ENCODE measurements around the gene AGO3. TPM values are rescaled to one million over a fixed set of nuclear protein-coding genes. Genes with fewer than 3 reads are reported as not detected.

Gene AGO3
- total RNA-seq, 1 experiment from 2014 or later, result 23.0 TPM

DNA sequence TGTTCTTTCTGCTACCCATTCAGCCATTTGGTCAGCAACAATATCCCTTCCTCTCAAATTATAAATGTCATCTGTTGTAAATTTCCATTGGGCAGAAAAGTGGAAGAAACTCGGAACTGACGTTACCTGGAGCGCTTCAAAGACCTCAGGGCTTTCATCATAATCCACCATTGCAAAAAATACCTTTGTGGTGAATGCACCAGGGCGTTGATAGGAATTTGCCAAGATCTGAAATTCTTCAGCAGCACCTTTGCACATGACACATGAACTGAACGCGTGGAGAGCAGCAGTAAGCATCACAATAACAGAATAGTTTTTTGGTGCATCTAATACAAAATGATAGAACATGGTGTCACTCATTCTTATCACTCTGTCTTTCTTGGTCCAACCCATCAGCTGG, 149.9 kb downstream of the AGO3 start:
- DNase-seq (ENCODE audit: low read depth), result no peak

DNA sequence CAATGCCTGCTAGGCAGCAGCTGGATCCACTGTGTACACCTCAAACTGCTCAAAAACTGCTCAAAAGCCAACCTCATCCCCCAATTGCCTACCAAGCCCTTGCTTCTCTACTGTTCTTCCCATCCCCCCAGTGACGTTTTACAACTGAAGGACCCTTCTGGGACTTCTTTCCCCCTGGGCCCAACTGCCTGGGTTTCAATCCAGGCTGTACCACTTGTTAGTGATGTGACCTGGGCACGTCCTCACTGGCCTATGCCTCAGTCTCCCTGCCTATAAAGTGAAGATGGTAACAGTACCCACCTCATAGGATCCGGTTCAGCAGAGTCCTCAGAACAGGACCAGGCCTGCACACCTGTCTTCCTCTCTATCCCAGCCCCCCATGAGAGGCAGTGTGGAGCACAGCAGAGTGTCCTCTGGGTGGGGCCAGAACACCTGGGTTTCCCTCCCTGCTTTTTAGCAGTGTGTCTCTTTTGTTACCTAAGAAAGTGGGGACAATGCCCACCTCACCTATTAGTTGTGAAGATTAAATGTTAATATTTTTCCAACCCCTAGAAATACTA, 151.1 kb downstream of the AGO3 start:
- no peak for DNase-seq (ENCODE audit: low read depth)

DNA sequence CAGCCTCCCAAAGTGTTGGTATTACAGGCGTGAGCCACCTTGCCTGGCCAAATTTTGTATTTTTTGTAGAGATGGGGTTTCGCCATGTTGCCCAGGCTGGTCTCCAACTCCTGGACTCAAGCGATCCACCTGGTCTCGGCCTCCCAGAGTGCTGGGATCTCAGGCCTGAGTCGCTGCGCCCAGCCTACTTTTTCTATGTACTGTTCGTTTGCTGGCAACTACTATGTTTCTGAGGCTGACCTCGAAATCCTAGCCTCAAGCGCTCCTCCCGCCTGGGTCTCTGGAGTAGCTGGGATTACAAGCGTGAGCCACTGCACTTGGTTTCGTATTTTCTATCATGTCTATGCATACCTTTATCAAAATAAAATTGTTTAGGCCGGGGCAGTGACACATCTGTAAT, 152.3 kb downstream of the AGO3 start:
- no peak for DNase-seq (ENCODE audit: low read depth)

DNA sequence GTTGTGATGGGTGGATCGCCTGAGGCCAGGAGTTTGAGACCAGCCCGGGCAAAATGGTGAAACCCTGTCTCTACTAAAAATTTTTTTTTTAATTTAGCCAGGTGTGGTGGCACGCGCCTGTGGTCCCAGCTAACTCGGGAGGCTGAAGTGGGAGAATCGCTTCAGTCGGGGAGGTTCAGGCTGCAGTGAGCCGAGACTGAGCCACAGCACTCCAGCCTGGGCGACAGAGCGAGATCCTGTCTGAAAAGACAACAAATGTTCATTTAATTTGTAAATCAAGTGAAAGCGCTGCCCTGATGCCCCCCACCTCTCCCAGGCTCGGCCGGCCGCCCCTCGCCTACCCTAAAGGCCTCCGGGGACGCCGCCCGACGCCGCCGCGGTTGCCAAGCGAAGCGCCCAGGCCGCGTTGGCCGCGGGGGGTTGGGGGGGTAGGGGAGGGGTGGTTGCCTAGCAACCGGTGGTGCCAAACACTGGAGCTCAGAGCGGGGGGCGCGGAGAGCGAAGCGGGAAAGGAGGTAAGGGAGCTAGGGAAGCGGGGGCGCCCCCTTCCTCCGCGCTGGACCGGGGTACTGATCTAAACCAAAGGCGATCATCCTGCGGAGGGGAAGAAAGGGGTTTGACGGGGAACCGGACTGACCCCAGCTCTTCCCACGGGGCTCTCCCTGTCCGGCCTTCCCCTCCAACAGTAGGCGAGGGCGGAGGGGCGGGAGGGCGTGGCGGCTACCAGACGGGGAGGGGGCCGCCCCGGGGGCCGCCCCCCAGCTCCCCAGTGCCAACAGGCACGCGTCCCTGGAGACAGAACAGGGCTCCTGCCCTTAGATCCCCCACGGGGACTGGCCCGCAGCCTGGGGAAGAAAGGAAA, 153.0 kb downstream of the AGO3 start, which contains the start of gene TEKT2:
TSS of gene TEKT2 (plus strand) at position 460 of the 862 bp plus-strand sequence. CDS start 828 bp downstream, outside the sequence.
- DNase-seq (ENCODE audit: low read depth), result no peak

DNA sequence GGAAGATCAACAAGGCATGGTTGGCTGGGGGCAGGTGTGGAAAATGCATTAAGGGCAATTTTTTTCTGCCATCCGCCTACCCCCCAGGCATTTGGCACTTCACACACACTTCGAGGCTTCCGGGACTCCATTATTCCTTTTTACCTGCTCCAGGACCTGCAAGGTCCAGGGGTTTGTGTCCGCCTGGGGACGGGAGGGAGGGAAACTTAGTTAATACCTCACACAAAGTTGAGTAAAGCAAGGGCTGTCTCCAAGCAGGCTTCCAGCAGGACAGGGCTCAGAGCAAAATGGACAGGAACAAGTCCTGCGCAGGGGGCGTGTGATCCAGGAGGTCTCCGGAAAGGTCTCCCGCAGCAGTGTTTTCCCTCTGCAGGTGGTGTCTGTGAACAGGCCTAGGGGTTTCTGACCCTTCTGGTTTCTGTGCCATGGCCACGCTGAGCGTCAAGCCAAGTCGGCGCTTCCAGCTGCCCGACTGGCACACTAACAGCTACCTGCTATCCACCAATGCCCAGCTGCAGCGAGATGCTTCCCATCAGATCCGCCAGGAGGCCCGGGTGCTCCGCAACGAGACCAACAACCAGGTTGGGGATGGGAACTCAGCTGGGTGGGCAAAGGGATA, 153.7 kb downstream of the AGO3 start:
- DNase-seq (ENCODE audit: low read depth), result no peak

DNA sequence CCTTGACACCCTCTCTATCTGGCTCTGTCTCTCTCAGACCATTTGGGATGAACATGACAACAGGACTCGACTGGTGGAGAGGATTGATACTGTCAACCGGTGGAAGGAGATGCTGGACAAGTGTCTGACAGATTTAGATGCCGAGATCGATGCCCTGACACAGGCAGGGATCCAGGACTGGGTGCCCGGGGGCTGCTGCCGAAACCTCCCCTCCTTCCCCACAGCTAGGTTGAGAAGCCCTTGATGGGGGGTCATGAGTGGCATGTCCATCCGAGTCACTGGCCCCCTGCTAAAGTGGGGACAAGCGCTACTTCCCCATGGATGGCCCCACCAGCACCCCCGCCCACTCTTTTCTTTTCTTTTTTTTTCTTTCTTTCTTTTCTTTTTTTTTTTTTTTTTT, 154.2 kb downstream of the AGO3 start:
- no peak for DNase-seq (ENCODE audit: low read depth)

DNA sequence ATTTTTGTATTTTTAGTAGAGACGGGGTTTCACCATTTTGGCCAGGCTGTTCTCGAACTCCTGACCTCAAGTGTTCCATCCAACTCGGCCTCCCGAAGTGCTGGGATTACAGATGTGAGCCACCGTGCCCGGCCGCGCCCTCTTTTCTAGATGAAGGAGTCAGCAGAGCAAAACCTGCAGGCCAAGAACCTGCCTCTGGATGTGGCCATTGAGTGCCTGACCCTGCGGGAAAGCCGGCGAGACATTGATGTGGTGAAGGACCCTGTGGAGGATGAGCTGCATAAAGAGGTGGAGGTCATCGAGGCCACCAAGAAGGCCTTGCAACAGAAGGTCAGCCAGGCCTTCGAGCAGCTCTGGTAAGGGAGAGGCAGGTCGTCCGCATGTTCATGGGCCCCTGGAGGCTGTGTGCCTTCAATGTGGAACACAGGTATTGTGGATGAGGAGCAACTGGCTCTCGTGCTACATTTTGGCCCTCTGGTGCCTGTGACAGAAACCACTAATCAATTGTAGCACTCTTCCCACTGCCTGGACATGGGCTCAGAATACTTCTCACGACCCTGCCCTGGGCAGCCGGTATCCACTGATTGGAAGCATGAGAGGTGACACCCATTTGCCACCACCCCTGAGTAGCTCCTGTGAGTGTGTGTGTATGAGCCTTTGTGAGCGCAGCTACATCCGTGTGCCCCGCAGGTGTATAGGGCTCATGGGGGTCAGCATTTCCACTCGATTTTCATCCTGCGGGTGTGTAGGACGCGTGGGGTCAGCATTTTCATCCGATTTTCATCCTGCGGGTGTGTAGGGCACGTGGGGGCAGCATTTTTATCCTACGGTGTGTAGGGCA, 155.0 kb downstream of the AGO3 start:
- no peak for DNase-seq (ENCODE audit: low read depth)

DNA sequence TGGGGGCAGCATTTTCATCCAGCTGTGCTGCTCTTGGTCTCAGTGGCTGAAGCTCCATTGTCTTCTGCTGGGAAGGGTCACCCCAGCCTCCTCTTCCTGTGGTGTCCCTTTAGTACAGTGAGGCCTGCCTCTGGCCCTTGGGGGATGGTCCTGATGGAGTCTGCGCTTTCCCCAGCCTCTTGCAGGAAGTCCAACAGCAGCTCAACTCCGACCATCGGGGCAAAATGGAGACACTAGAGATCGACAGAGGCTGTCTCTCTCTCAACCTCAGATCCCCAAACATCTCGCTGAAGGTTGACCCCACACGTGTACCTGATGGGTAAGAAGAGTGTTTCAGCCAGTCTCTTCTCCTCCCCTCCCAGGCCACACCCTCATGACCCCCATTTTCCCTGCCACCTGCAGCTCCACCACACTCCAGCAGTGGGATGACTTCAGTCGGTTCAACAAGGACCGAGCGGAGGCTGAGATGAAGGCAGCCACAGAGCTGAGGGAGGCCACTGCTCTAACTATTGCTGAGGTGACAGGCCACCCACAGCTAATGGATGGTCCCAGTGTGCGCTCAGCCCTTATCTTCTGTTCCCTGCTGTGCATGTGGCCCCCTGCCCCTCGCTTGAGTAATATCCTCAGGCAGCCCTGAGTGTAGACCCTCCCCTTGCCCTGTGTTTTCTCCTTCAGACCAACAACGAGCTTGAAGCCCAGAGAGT, 155.8 kb downstream of the AGO3 start:
- no peak for DNase-seq (ENCODE audit: low read depth)

DNA sequence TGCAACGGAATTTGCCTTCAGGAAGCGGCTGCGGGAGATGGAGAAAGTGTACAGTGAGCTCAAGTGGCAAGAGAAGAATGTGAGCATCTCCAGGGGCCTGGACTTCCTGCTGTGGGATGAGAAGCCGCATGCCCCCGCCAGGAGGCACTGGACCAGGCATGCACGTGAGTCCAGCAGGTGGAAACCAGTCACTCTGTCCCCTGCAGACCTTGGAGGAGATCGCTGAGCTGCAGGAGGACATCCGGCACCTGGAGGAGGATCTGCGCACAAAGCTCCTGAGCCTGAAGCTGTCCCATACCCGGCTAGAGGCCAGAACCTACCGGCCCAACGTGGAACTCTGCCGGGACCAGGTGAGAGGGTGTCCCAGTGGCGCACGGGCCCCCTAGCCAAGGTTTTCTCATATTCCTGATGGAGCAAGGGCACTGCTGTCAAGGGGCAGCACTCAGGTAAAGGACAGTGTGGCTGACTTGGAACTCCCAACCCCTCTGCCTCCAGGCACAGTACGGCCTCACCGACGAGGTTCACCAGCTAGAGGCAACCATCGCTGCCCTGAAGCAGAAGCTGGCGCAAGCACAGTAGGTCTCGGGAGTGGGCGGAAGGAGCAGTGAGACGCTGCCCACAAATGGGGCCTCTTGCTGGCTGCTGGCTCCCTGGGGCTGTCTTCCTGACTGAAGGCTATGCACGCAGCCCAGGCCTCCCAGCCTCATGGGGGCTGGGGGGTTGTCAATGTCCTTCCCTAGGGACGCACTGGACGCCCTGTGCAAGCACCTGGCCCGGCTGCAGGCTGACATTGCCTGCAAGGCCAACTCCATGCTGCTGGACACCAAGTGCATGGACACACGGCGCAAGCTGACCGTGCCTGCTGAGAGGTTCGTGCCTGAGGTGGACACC, 156.6 kb downstream of the AGO3 start:
- no peak for DNase-seq (ENCODE audit: low read depth)

DNA sequence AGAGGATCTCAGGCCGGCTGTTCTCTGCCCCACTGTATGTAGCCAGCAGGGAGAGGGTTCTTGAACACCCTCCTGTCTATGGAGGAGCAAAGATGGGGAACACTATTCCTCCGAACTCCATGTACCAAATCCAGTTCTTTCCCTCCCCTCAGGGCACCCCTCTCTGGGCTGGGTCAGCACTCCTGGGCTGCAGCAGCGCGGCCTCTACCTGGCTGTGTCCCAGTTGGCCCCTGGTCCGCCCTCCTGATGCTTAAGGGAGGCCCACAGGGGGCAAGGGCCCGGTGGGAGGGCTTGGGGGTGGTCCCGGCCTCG, 157.3 kb downstream of the AGO3 start:
- no peak for DNase-seq (ENCODE audit: low read depth)

DNA sequence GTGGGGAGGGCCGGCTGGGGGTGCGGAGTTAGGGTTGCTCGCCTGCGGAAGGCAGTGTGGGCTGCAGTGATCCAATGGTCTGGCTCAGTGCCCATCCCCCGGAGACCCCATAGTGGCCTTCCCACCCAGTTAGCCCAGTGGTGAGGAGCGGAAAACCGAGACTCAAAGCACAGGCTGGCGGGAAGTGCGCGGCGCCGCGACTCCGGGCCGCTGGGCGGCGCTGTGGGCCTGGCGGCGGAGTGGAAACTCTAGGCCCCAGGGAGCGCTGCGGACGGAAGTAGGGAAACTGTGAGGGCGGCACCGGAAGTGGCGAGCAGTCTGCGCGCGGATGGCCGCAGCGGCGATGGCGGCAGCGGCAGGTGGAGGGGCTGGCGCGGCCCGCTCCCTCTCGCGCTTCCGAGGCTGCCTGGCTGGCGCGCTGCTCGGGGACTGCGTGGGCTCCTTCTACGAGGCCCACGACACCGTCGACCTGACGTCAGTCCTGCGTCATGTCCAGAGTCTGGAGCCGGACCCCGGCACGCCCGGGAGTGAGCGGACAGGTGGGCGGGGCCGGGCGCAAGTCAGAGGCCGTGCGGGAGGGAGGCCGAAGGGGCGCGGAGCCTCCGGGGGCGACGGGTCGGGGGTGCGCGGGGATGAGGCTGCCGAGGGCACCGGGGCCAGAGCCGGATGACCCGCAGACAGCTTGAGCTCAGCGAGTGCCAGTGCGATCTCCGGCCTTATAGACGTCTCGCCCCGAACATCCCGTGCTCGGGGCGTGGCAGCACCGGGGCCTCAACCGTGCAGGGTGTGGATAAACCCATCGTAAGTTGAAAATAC, 157.9 kb downstream of the AGO3 start, which contains the start of gene ADPRS:
TSS of gene ADPRS (plus strand) at position 316 of the 816 bp plus-strand sequence. CDS start at position 329, 13 bp downstream.
- peak; percentile 83 for DNase-seq (ENCODE audit: low read depth)

DNA sequence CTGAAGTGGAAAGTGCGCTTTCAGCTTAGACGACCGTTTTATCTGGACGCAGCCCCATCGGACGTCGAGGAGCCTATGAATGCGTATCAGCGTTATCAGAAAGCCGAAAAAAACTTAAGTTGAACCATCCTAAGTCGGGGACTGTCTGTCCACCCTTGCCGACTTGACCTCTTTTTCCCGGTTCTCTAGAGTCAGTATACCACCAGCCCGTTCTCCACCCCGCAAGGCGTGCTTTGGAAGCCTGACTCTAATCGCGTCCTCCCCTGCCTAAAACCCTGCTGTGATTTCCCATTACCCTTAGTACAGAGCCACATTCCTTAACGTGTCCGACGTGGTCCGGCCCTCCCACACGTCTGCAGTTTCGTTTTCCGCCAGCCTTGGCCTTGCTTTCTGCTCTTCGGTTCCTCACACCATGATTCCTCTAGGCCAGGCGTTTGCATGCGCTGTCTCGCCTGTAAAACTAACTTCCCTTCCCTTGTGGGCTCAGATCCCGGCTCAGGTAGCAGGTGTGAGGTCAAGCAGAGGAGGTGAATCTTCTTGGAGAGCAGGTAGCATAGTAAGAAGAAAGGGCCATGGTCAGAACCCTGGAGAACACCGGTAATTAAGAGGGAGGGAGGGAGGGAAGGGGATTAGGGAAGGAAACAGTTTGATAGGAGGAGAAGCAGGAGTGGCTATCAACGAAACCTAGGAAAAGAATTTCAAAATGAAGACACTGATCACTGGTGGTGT, 158.7 kb downstream of the AGO3 start:
- DNase-seq (ENCODE audit: low read depth), result no peak

DNA sequence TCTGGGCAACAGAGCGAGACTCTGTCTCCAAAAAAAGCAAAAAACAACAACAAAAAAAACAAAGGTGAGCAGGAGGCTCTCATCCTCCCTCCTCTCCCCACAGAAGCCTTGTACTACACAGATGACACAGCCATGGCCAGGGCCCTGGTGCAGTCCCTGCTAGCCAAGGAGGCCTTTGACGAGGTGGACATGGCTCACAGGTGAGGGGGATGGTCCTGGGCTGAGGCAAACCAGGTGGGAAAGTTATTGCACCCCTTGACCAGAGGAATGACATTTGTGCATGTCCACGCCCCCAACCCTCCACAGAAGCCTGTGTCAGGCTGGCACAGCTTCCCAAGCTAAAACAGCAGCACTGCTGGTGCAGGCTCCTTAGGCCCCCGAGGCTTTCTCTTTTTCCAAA, 160.2 kb downstream of the AGO3 start:
- DNase-seq (ENCODE audit: low read depth), result no peak

DNA sequence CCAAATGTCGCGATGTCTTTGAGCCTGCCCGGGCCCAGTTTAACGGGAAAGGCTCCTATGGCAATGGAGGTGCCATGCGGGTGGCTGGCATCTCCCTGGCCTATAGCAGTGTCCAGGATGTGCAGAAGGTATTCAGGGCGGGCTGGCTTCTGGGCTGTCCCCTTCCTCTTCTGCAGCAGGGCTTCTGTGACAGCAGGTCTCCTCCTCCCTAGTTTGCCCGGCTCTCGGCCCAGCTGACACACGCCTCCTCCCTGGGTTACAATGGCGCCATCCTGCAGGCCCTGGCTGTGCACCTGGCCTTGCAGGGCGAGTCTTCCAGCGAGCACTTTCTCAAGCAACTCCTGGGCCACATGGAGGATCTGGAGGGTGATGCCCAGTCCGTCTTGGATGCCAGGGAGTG, 160.8 kb downstream of the AGO3 start:
- DNase-seq (ENCODE audit: low read depth), result no peak

DNA sequence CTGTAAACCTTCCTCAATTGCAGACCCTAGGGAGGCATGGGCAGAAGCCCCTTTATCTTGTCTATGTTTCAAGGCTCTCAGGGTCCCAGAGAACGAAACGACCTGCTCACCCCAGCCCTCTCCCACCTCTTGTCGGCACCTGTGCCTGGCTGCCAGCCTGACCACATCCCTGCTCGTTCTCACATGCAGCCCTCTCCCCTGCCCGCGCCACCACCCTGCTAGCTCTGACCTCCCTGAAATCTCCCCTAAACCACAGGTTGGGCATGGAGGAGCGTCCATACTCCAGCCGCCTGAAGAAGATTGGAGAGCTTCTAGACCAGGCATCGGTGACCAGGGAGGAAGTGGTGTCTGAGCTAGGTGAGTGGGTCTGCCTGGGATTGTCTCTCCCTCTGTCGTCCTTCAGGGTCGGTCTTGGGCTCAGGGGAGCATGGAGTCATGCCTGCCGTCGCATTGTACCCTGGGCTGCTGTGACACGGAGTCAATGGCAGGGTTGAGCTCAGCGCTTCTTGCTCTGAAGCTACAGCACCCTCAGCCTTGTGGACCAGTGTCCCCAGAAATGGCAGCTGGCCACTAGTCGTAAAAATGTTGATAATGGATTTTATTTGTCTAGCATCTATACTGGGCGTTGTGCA, 161.4 kb downstream of the AGO3 start:
- no peak for DNase-seq (ENCODE audit: low read depth)

DNA sequence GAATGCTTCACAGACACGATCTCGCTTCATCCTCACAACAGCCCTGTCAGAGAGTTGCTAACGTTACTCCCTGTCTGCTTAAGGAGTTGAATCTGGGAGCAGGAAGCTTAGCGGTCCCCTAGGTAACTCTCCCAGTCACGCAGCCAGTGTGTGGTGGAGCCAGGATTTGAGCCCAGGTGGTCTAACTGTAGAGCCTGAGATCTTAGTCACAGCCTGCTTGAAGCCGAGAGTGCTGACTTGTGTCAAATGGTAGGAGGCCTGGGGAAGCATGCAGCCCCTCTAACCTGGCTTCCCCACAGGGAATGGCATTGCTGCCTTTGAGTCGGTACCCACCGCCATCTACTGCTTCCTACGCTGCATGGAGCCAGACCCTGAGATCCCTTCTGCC, 161.9 kb downstream of the AGO3 start:
- DNase-seq (ENCODE audit: low read depth), result no peak

DNA sequence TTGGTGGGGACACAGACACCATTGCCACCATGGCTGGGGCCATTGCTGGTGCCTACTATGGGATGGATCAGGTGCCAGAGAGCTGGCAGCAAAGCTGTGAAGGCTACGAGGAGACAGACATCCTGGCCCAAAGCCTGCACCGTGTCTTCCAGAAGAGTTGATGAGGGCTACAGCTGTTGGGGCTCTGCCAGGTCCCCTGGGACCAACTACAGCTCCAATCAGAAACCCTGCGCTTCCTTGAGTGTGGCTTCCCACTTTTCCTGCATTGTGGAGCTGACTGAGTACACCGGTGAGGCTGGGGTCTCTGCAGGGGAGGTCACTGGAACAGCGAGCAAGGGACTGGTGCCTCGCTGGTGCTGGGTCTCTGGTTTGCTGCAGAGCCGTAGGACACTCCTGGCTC, 162.3 kb downstream of the AGO3 start:
- DNase-seq (ENCODE audit: low read depth), result no peak

DNA sequence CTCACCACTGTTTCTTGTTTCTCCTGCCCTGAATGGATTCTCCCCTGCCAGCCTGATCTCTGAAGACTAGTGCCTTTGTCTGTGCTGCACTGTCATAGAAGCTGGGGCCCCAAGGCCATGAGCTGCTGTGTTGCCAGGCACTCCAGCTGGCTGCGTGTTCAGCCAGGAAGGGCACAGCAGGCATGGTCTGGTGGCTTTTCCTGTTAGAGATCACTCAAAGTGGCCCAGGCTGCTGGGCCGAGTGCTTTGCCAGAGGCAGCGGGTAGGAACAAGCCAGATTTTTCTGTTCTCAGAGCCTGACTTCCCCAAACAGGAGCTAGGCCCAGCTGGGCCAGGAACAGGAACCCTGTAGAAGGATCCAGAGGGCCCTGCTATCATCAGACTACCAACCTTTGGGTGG, 163.0 kb downstream of the AGO3 start:
- DNase-seq (ENCODE audit: low read depth), result no peak

Measured in HT1080 (cell line).